Hematopoietic multipotent progenitor cell treated with erythropoietin and hydrocortisone succinate and interleukin-3 and kit ligand, for 6 days (in vitro differentiated cells): Measurements from ENCODE around the gene GRM4.
"Not testable (repeated sequence)": the region's sequence is repeated elsewhere in the genome, so short reads cannot be mapped to it uniquely, and the experiment has no call there.

Experiments used
- DNase-seq: peaks from one replicate; pipeline ENCODE4 v3.0.0-alpha.2; 2015

Gene GRM4

DNA sequence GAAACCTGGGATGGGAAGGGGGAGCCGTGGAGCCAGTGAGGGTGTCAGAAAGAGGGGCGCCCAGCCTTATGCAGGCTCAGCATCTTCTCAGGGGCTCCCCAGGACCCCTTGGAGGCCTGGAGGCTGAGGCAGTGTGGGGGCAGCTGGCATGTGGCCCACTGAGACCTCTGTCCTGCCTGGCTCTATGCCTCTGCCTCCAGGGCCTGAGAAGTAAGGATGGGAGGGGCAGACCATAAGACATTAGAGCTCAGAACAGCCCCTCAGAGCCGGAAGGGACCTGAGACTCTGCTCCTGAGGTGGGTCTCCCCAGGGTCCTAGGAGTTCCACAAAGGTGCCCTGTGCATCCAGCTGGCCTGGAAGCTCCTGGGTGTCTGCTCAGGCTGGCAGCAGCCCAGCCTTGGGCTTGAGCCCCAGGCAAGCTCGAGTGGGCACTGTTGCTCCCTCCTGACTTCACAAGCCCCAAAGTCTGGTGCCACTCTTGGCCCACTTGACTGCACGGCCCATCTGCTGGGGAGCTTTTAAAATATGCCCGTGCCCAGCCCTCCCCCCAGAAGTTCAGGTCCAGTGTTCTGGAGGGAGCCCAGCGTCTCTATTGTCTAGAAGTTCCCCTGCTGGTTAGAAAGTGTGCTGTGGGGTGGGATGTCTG is 126.8 kb downstream of the GRM4 start:
- no peak for DNase-seq

DNA sequence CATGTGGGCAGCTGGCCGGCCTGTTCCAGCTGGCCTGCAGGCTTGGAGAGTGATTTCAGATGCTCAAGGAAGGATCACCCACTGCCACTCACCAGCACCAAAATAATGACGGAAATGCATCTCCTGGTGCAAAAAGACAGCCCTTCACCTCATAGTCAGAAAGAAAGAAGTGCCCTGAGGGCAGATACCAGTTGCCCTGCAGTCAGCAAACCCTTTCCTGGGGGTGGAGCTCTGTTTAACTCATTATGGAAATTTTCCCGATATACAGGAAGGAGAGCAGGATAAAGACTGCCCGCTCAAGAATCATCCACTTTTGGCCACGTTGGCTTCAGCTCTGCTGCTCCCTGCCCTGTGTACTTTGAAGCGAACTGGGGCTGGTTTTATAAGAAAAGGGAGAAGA is 127.9 kb downstream of the GRM4 start:
- DNase-seq, result no peak

DNA sequence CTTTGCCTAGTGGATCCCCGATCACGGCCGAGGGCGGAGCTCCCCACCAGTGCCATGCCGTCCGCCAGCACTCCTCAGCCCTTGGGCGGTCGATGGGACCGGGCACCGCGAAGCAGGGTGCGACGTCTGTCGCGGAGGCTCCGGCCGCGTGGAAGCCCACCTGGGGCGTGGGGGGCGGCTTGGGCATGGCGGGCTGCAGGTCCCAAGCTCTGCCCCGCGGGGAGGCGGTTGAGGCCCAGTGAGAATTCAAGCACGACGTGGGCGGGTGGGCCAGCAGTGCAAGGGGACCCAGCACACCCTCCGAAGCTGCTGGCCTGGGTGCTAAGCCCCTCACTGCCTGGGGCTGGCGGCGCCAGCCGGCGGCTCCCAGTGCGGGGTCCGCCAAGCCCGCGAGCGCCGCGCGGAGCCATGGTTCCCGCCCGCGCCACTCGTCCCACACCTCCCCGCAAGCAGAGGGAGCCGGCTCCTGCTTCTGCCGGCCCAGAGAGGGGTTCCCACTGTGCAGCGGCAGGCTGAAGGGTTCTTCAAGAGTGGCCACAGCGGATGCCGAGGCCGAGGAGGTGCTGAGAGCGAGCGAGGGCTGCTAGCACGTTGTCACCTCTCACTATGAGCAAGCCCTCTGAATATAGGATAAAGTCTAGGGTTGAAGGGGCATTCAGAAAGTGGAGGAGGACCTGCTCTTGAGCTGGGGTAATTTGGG is 128.6 kb downstream of the GRM4 start:
- no peak for DNase-seq

DNA sequence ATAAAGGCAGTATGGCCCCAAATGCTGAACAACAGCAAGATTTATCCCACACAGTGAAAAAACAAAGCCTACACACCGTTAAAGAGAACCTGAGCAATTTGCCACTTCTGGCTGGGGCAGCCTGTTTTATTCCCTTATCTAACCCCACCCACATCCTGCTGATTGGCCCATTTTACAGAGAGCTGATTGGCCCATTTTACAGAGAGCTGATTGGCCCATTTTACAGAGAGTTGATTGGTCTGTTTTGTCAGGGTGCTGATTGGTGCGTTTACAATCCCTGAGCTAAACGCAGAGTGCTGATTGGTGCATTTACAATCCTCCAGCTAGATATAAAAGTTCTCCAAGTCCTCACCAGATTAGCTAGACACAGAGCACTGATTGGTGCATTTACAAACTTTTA is 129.3 kb downstream of the GRM4 start:
- DNase-seq, result not testable (repeated sequence)

GRCh38 chr6:34015586-34015985 is 130.3 kb downstream of the GRM4 start:
- DNase-seq, result no peak

- no peak for DNase-seq
Measured at GRCh38 chr6:34011264-34011663, 134.6 kb downstream of the GRM4 start.

GRCh38 chr6:34005901-34006531 is 139.9 kb downstream of the GRM4 start:
- no peak for DNase-seq

- no peak for DNase-seq
Measured at GRCh38 chr6:34004706-34005105, 141.2 kb downstream of the GRM4 start.

DNA sequence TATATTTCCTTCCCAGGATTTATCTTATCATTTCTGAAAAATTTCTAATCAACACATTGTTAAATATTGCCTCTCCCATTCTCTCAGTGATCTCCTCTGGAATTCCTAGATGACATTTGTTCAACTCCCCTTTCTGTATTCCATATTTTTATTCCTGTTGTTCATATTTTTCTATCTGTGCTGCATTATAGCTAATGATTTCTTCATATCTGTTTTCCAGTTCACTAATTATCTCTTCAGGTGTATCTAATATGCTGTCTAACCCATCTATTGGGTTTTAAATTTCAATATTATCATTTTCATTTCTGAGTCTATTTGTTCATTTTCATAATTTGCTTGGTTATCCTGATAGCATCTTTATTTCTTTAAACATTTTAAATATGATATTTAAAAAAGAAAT is 141.9 kb downstream of the GRM4 start:
- DNase-seq, result no peak

GRCh38 chr6:34001706-34002621 is 143.9 kb downstream of the GRM4 start:
- DNase-seq, result no peak

DNA sequence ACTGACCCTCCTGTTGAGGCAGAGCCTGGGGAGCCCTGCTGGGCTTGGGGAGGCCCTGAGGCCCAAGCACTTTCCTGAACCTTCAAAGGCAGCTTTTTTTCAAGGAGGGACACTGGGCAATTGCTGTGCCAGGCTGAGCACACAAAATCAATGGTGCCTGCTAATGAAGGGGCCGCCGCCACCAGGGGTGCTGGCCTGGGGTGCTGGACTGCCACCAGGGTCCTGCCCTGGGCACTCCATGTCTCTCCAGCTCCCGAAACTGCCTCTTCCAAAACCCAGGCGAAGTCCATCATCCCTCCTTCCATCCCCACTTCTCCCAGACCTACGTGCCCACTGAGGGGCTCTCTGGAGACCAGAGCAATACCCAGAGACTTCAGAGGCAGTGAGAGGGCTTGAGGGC is 145.6 kb downstream of the GRM4 start:
- DNase-seq, result no peak

- no peak for DNase-seq
Measured at GRCh38 chr6:33999567-33999966, 146.3 kb downstream of the GRM4 start.

- no peak for DNase-seq
Measured at GRCh38 chr6:33998660-33999059, 147.2 kb downstream of the GRM4 start.

DNA sequence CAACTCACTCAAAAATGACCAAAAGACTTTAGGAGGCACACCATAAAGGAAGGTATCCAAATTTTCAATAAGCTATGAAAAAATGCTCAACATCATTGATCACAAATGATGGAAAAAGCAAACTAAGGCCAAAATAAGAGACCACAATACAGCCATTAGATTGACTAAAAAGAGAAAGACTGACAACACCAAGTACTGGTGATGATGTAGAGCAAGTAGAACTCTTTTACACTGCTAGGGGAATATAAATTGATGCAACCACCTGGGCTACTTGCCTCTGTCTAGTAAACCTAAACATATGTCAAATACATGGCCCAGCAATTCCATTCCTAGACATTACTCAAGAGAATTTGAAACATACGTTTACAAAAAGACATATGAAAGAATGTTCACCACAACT is 148.6 kb downstream of the GRM4 start:
- no peak for DNase-seq

DNA sequence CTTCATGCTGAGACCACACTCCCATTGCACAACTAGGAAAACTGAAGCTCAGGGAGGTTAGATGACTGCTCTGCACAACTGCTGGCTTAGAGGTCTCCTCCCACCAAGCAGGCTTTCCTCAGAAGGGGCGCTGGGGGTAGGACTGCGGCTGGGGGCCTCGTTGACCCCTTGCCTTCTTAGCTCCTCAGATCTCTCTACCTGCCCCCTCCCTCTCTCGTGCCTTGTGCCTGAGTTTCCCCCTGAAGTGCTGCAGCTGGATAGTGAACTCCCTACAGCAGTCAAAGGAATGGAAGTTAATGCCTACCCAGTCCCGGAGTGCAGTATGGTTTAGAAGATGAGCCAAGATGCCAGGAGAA is 149.8 kb downstream of the GRM4 start:
- no peak for DNase-seq

DNA sequence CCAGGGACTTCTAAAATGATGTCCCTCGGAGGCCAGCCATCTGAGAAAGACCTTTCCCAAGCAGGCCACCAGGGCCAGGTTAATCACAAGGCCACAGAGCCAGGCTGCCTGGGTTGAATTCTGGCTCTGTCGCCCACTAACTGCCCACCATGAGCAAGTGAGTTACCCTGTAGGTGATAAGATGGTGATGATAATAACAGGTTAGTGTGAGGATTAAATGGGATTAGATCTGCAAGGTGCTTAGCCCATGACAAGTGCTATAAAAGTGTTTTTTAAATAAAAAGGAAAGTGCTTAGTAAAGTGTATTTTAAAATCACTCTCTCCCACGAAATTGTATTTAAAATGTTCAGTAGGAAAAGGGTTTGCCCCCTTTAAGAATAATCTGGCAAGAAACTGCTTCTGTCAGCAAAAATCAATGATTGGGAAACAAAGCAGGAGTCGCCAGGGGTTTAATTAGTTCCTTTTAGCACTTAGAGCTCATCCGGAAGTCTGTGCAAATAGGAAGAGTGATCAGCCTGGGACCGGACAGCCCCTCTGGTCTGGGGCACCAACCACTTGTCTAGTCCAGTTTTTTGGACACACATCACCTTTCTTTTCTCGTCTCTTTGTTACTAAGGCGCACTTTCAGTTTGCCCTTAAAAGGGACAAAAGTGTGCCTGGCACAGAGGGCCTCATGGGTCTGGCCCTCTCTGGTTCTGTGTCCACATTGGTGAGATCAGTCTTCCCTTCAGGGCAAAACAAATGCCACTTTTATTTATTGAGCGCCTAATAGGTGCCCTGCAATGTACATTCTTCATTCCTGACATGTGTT is 150.4 kb downstream of the GRM4 start:
- DNase-seq, result no peak

- no peak for DNase-seq
Measured at GRCh38 chr6:33994472-33995308, 151.2 kb downstream of the GRM4 start.

DNA sequence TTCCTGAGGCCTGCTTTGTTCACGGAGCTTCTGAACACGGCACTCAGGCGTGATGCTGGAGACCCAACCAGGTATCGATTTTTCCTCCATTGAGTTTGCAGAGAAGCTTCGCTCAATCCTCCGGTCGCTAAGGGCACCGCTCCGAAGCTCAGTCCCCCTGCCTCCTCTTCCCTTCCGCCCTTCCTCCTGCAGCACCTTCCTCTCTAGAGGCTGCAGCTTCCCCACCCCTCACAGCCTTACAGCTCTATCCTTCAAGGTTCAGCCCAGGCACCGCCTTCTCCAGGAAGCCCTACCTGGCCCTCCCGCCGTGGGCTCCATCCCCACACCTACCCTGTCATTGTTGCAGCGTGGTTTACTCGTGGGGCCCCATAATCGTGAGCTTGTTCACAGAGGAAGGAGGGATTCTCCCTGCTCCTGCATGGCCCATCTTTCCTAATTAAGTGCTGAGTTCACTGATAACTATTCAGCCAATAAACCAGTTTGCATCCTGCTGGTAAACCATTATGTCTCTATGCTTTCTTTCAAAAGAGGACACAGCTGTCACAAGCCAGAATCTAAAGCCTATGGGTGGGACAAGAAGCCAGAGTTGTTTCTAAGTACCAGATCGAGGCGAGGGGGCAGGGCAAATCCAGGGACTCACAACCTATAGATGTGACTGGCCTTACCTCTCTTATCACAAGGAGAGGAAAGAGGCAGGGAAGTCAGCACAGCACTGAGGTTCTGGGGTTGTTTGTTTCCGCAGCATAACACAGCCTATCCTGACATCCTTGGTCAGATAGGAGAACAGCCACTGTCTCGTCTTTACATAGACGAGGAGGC is 152.0 kb downstream of the GRM4 start:
- no peak for DNase-seq

DNA sequence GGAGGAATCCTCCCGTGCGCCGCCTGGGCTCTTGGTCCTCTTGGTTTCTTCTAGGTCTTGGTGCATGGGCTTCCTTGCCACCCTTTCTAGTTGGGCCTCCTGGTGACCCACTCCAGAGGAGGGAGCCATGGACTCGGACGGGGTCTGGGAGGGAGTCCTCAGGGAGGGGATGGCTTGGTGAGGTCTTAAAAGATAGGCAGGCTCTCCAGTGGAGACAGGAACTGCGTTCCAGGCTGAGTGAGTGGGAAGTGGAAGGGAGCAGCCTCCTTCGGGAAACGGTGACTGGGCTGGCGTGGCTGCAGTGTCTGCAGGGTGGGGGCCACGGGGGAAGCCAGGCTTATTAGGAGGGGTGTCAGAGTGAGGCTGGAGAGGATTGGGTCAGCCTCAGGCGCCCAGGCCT is 152.8 kb downstream of the GRM4 start:
- no peak for DNase-seq

- no peak for DNase-seq
Measured at GRCh38 chr6:33992191-33992590, 153.7 kb downstream of the GRM4 start.

- DNase-seq, result no peak
Measured at GRCh38 chr6:33991610-33992009, 154.3 kb downstream of the GRM4 start.
